Measurements from ENCODE around the gene ZFX.

The ZFX gene

DNA sequence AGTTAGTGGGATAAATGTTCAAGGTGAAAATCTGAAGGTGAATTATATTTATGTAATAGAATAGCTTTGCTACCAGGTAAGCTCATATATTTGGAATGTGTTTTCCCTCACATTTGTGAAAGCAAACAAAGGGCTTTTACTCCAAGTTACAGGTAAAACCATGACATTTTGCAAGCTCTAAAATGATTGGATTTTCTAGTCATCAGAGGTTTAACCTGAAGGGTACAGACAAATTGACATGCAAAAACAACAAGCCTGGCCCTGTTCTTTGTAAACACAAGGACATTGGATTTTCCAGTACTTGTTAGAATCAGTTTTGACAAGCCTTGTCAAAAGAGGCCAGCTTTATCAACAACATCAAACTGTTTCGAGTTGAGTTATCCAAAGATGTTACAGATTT is 51.7 kb downstream of the ZFX start:
- DNase-seq (ENCODE audit: low read depth in 2 of 2): no peak

DNA sequence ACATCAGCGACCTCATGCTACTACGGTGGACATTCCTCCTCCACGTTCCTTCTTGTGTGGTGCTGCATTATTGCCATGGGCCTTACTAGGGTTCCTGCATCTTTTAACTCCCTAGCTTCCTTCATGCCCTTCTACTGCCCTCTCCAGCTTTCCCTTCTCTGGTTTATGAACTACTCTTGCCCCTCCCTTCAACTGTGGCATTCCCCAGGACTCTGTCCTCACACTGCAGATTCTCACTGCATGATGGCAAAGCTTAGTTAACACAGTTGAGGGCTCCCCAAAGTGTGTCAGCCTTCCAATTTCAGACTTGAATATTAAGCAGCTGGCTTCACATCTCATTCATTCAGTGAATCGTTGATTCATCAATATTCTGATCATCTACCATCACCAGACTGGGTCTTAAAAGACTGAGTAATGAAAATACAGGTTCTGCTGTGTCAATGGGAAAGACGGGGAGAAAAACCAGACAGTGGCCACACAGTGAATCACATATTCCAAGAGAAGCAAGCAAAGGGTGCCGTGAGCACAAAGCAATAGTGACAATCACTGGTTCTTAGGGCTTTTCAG is 53.0 kb downstream of the ZFX start:
- DNase-seq (ENCODE audit: low read depth in 2 of 2): no peak

DNA sequence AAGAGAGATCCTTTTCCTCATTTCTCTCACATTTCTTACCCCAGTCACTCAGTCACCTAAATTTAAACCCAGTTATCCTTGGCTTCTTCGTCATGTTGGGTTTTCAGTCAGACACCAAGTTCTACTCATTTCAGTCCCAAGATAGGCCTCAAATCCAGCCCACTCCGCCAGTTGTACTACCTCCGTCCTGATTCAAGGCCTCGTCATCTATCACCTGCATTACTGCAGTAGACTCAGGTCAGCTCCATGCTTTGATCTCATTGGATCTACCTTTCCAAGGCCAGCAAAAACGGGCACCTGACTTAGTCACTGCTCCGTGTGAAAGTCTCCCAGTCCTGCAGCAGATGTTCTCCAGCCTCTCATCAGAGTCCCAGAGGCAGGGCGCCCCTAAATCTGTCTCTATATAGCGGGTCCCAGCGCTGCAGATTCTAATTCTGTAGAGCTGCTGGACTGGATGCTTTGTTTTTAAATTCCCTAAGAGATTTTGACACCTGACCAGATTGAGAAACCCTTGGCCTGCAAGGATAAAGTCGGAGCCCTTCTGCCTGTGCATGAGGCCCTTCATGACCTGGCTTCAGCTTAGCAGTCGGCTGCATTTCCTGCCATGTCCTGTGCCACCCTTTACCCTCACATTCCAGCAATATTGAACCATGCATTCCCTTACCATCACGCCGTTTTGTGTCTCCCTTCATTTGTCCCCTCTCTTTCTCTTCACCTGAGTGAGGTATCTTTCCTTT is 53.7 kb downstream of the ZFX start:
- no peak for DNase-seq (ENCODE audit: low read depth in 2 of 2)

DNA sequence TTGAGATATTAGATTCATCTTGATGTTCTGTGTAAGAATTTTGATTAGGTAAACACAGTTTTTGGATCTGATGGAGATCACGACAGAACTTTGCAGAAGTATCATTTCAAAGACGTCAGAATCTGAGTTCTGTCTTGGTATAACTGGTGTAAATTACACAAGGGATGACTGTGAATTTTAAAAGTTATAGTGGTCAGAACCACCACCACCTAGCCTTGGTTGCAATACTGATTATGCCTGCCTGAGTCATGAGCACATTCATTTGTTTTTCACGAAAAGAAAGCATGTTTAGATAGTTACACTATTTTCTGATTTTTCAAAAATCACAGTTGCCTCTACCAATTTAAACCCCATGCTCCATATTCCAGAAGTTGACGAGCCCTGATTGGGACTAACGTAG is 54.8 kb downstream of the ZFX start:
- no peak for DNase-seq (ENCODE audit: low read depth in 2 of 2)

DNA sequence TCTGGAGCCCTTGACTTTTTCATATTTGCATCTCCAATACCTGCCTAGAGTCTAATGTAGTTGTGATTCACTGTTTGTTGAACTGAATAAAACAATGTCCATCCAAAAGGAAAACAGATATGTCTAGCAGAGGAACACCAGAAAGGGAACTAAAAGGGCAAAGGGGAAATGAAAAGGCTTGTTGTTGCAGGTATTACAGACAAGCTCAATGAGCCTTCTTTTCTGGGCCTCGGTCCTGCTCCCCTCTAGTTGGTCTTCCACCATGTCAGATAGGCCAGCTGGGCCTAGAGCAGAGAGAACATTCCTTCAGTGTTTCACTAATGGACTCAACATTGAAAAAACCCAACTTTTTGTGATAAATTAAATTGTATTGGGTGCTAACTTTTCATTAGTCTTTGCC is 55.4 kb downstream of the ZFX start:
- DNase-seq (ENCODE audit: low read depth in 2 of 2): no peak

DNA sequence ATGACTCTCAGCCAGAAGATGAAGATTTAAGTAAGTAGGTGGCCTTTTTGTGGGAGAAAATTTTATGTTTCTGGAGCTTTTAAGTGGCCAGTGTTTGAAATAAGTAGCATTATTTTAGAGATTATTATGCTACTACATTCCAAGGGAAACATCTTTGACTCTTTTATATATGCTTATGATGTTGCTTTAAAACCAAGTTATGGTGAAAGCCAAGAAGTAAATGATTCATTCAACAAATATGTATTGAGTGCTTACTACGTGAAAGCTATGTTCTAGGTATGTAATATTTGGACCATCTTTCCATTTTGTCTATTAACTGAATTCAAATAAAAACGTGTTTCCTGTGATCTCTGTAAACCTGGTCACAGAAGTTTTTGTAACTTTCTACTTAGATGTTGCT is 58.3 kb downstream of the ZFX start:
- no peak for DNase-seq (ENCODE audit: low read depth in 2 of 2)

DNA sequence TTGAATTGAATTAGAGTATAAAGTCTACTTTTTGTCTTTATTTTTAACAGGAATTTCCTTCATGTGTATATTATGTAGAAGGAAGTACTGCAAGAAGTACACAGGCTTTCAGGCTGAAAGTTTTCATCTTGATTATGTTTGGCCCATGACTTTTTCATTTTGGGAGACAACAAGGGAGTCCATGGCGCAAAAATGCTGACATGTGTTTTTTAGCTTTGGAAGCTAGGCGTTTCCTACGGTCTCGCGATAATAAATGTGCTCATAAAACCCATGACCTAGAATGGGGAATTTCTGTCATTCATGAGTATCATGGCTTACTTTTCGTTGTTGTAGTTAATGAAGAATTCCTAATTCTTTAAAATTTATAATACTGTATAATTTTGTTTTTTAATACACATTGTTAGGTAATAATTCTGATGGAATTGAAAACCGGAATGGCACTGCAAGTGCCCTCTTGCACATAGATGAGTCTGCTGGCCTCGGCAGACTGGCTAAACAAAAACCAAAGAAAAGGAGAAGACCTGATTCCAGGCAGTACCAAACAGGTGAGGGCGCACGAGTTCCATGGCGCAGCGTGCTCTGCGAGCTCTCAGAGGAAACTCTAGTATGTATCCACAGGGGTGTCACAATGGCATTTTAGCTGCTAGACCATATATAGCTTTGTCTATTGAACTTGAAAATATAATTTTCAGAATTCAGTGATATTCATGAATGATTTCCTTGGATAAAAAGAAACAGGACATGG is 59.1 kb downstream of the ZFX start:
- DNase-seq (ENCODE audit: low read depth in 2 of 2): no peak

DNA sequence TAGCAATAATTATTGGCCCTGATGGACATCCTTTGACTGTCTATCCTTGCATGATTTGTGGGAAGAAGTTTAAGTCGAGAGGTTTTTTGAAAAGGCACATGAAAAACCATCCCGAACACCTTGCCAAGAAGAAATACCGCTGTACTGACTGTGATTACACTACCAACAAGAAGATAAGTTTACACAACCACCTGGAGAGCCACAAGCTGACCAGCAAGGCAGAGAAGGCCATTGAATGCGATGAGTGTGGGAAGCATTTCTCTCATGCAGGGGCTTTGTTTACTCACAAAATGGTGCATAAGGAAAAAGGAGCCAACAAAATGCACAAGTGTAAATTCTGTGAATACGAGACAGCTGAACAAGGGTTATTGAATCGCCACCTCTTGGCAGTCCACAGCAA is 60.7 kb downstream of the ZFX start:
- no peak for DNase-seq (ENCODE audit: low read depth in 2 of 2)

DNA sequence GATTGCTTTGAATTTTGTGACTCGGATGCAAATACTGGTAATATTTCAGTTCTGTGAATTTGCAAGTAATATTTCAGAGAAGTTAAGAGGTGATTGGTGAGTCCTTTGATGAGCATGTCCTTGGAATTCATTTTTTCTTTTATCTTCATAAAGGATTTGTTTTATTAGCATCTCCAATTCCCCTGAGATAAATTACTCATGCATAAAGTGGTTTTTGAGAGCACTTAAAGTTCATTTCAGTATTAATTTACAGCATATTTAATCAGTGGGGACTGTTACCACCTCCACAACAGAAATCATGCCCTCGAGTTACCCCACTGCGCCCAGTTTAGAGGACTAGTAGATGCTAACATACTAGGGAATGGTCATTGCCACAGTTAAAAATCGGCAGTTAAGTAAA is 65.0 kb downstream of the ZFX start:
- no peak for DNase-seq (ENCODE audit: low read depth in 2 of 2)

DNA sequence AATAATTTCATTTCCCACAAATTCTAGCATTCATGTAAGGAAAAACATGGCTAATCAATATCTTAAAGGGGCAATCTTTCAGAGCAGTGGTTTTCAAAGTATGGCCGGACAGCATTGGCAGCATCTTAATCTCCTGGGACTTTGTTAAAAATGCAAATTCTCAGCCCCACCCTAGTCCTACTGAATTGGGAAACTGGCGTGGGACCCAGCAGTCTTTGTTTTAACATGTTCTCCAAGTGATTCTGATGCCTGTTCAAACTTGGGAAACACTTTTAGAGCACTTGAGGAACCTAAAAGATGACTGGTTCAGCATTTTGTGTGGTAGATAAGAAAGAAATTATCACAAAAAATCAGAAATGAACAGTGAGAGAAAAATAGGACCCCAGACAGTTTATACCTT is 65.7 kb downstream of the ZFX start:
- no peak for DNase-seq (ENCODE audit: low read depth in 2 of 2)

DNA sequence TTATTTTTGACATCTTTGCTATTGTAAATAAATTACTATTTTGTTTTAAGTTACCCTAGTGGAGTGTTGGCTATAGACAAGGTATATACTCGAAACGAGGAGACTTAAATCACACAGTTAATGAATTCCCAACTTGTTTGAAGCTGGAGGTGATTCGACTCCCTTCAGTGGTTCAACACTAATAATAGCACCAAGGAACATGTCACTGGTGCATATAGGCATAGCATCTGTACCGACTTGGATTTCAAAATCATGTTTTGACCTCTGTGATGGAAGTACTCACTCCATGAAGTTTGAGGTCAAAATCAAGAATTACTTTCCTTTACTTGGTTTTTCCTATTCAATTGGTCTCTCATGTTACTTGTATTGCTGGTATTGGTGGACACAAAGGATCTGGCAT is 66.5 kb downstream of the ZFX start:
- no peak for DNase-seq (ENCODE audit: low read depth in 2 of 2)

DNA sequence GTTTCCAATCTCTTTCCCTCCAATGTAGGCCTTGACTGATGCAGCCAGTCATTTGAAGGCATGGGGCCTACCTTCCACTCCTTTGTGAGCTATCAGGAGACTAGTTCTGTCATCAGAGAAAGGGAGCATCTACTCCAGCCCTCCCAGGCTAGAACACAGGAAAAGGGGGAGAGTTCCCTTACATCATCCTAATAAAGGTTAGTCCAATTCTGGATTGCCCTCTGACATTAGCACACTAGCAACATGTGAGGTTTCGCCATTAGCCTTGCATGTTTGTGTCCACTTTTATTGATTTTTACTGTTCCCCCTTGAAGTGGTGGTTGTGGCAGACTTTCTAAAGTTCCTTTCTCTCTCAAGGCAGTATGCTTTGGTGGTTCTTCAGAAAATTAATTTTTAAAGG is 67.3 kb downstream of the ZFX start:
- DNase-seq (ENCODE audit: low read depth in 2 of 2): no peak

DNA sequence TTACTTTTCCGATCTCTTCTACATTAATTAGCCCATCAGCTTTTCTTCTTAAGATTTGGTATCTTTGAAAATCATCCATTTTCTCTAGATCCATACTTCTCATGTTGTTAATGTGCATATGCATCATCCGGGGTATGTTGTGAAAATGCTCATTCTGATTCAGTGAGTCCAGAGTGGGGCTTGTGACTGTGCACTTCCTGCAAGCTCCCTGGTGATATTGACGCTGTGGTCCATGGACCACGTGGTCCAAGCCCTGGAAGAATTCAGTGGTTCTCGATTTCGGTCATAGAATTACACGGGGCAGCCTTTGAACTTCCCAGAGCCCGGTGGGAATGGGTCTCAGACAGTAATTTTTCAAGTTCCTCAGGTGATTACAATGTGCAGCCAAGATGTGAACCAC is 69.8 kb downstream of the ZFX start:
- no peak for DNase-seq (ENCODE audit: low read depth in 2 of 2)

DNA sequence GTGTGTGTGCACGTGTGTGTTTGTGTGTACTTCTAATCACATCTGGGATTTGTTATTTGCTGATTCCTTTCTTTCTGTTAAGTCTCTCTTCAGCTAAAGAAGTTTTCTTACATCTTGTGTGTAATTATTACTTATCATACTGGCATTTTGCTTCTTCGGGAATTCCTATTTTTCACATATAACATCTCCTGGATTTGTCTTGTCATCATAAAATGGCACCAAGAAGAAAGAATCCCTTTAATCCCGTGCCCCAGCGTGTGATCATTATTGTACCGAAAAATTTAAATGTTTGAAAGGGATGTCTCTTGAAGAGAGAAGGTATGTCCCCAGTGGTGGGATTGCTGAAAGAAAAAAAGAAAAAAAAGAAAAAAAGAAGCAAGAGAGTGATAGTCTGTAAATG is 72.3 kb downstream of the ZFX start:
- no peak for DNase-seq (ENCODE audit: low read depth in 2 of 2)

DNA sequence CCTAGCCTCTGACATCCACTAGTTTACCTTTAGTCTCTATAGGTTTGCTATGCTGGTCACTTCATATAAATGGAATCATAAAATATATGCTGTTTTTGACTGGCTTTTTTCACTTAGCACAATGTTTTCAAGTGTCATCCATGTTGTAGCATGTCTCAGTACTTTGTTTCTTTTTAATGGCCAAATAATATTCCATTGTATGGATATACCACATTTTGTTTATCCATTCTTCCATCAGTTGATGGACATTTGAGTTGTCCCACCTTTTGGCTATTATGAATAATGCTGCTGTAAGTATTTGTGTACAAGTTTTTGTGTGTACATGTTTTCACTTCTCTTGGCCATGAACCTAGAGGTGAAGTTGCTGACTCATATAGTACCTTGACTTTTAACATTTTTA is 75.7 kb downstream of the ZFX start:
- DNase-seq (ENCODE audit: low read depth in 2 of 2): no peak

DNA sequence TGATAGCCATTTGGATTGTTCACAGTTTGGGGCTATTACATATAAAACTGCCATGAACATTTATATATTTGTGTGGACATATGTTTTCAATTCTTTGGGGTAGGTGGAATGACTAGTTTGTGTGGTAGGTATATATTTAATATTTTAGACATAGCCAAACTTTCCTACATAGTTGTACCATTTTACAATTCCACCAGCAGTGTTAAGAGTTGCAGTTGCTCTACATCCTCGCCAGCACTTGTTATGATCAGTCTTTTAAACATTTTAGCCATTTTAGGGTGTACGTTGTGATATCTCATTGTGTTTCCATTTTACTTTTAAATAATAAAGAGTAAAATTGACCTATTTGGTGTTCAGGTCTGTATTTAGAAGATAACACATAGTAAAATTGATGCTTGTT is 76.6 kb downstream of the ZFX start:
- DNase-seq (ENCODE audit: low read depth in 2 of 2): no peak

DNA sequence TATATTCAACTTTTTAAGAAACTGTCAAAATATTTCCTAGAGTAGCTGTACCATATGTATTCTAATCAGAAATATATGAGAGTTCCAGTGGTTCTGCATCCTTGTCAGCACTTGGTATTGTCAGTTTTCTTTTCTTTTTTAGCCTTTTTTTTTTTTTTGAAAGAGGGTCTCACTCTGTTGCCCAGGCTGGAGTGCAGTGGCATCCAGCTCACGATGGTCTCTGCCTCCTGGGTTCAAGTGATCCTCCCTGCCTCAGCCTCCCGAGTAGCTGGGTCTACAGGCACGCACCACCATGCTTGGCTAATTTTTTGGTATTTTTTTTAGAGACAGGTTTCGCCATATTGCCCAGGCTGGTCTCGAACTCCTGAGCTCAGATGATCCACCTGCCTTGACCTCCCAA is 79.1 kb downstream of the ZFX start:
- no peak for DNase-seq (ENCODE audit: low read depth in 2 of 2)

DNA sequence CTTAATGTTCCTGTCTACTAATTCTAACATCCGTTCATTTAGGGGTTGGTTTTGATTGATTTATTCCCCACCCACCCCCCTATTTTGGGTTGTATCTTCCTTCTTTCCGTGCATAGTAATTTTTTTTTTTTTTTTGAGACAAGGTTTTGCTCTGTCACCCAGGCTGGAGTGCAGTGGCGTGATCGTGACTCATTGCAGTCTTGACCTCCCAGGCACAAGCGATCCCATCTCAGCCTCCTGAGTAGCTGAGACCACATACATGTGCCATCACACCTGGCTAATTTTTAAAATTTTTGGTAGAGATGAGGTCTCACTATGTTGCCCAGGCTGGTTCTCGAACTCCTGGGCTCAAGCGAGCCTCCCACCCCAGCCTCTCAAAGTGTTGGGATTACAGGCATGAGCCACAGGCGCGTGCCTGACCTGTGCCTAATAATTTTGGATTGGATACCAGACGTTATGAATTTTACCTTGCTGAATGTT is 79.9 kb downstream of the ZFX start:
- DNase-seq (ENCODE audit: low read depth in 2 of 2): no peak

DNA sequence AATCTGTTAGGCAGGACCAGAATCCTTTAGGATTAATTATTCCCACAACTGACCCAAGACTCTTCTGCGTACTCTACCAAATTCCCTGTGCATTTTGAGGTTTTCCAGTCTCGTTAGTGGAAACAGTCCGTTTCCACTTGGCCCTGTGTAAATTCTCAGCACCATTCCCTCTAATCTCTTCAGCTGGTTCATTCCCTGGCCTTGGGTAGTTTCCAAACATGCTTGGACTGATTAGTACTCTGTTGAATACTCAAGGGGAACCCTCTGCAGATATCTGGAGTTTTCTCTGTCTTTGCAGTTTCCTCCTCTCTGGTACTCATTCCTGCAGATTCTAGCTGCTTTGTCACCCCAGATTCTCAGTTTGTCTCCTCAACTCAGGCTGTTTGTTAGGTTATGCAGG is 80.4 kb downstream of the ZFX start:
- DNase-seq (ENCODE audit: low read depth in 2 of 2): no peak

DNA sequence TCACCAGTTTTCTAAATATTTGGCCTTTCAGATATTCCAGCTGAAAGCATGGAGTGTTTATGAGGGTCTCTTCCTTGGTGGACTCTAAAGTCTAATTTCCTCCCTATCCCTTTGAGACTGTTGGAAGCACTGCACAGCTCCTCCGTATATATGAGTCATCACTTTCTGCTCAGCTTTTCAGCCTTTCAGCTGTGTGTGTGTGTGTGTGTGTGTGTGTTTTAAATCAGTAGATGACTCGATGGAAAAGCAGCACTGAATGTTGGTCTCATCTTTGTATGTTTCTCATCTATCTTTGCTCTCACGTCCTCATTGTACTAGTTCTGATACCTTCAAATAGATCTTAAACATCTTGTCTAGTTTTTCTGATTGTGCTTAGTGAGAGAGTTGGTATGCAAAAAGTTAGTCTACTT is 81.6 kb downstream of the ZFX start:
- no peak for DNase-seq (ENCODE audit: low read depth in 2 of 2)

DNA sequence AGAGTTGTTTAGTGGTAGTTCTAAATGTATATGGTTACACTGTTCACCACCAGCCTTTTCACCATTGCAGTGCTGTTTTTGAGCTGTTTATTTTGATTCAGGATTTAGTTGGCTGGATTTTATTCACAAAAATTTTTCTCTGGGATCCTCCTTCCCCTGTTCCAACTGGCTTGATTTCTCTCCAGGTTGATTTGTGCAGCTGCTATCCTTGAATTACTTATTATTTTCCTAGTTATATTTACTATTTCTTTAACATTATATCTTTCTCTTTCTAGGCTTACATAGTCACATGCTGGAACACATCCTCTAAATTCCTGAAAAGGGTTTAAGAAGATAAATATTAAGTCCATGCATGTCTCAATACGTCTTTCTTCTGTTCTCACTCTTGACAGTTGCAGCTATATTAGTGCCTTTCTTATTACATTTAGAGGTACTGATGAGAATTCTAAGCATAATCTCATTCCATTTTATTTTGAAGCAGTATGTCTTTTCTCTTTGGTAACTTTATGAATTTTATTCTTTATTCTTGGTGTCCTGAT is 82.2 kb downstream of the ZFX start:
- DNase-seq (ENCODE audit: low read depth in 2 of 2): no peak

DNA sequence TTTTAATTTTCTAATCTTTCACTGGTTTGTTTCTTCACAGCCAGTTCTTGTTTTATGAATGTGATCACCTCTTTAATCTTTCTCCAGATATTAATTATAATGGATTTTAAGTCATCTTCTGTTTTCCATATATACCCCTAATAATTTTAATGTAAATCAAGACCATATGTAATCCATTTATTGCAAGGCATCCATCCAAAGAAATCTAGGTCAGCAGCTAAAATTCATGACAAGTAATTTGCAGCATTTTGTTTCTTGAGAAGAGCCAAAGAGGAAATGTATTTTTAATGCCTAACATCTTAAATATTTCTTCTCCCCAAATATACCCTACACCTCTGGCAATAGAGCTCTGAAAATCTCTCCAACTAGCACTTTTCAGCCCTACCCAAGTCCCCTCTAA is 83.3 kb downstream of the ZFX start:
- DNase-seq (ENCODE audit: low read depth in 2 of 2): no peak
